Neural cell (in vitro differentiated cells): ENCODE measurements around the gene LRRC3. TPM values are rescaled to one million over a fixed set of nuclear protein-coding genes. Genes with fewer than 3 reads are reported as not detected.

ENCODE experiments used
- H2AFZ ChIP-seq: fragments of 200-600, 300-800 bp; sonication (generic), shearing (Covaris generic); 2 replicates; pipeline ENCODE4 v1.6.0; 2014; ENCODE audit warnings: low read depth, mild to moderate bottlenecking, antibody characterized with exemption, low read length, moderate library complexity
- H3F3A ChIP-seq: fragments of 200-600 bp; shearing (Covaris generic); 2 replicates; pipeline ENCODE4 v1.6.1; 2016; ENCODE audit warnings: mild to moderate bottlenecking, moderate library complexity, mixed read lengths, antibody characterized with exemption, low read length; ENCODE audit not compliant: insufficient read depth, poor library complexity, severe bottlenecking
- H3K27ac ChIP-seq: fragments of 200-600, 300-800 bp; sonication (generic), shearing (Covaris generic); 2 replicates; pipeline ENCODE4 v1.5.1; 2014; ENCODE audit warnings: mild to moderate bottlenecking, low read length, moderate library complexity
- H3K27me3 ChIP-seq: fragments of 300-800, 200-600 bp; sonication (generic), shearing (Covaris generic); 2 replicates; pipeline ENCODE4 v1.6.0; 2014; ENCODE audit warnings: mild to moderate bottlenecking, low read depth, low read length, moderate library complexity; ENCODE audit not compliant: insufficient read depth
- H3K36me3 ChIP-seq: fragments of 300-800, 200-600 bp; sonication (generic), shearing (Covaris generic); 2 replicates; pipeline ENCODE4 v1.5.1; 2014; ENCODE audit warnings: mild to moderate bottlenecking, antibody characterized with exemption, low read length, moderate library complexity; ENCODE audit not compliant: insufficient read depth
- H3K4me2 ChIP-seq: fragments of 300-800, 200-600 bp; sonication (generic), shearing (Covaris generic); 2 replicates; pipeline ENCODE4 v1.6.0; 2014; ENCODE audit warnings: mild to moderate bottlenecking, low read length
- H3K4me3 ChIP-seq: fragments of 300-800, 200-600 bp; sonication (generic), shearing (Covaris generic); 2 replicates; pipeline ENCODE4 v1.5.1; 2014; ENCODE audit warnings: mild to moderate bottlenecking, low read length, moderate library complexity
- H3K79me2 ChIP-seq: fragments of 200-600 bp; shearing (Covaris generic); replicated peaks from 2 replicates; pipeline ENCODE4 v1.6.0; 2014; ENCODE audit warnings: mild to moderate bottlenecking, low read length, moderate library complexity; ENCODE audit not compliant: insufficient read depth
- H3K9ac ChIP-seq: fragments of 300-800, 200-600 bp; sonication (generic), shearing (Covaris generic); 2 replicates; pipeline ENCODE4 v1.6.1; 2016; ENCODE audit warnings: mild to moderate bottlenecking, low read length, mixed read lengths
- H3K9me2 ChIP-seq: fragments of 200-600 bp; shearing (Covaris generic); 2 replicates; pipeline ENCODE4 v1.6.1; 2016; ENCODE audit warnings: mild to moderate bottlenecking, low read length, mixed read lengths; ENCODE audit not compliant: insufficient read depth
- H3K9me3 ChIP-seq: fragments of 200-600, 300-800 bp; sonication (generic), shearing (Covaris generic); 2 replicates; pipeline ENCODE4 v1.6.1; 2016; ENCODE audit warnings: mild to moderate bottlenecking, mixed run types, low read length, moderate library complexity, mixed read lengths
- H4K20me1 ChIP-seq: fragments of 200-600 bp; shearing (Covaris generic); 2 replicates; pipeline ENCODE4 v1.6.1; 2016; ENCODE audit warnings: mild to moderate bottlenecking, mixed run types; ENCODE audit not compliant: insufficient read depth
- CTCF ChIP-seq: fragments of 450-650 bp; IDR thresholded peaks from 2 replicates; pipeline ENCODE4 v1.5.1; 2014; ENCODE audit warnings: antibody characterized with exemption, mild to moderate bottlenecking, moderate library complexity; ENCODE audit not compliant: poor library complexity, severe bottlenecking
- EP300 ChIP-seq: fragments of 450-650 bp; conservative IDR thresholded peaks from 2 replicates; pipeline ENCODE4 v1.6.1; 2014; ENCODE audit warnings: antibody characterized with exemption, mild to moderate bottlenecking, moderate library complexity; ENCODE audit not compliant: poor library complexity, severe bottlenecking
- EZH2 ChIP-seq: fragments of 200-600, 300-800 bp; shearing (Covaris generic), sonication (generic); IDR thresholded peaks from 2 replicates; pipeline ENCODE4 v1.6.1; 2014; ENCODE audit warnings: antibody characterized with exemption, low read length, borderline replicate concordance, mild to moderate bottlenecking; ENCODE audit not compliant: insufficient read depth, poor library complexity, severe bottlenecking
- MXI1 ChIP-seq: fragments of 450-650 bp; conservative IDR thresholded peaks from 2 replicates; pipeline ENCODE4 v1.6.1; 2014; ENCODE audit warnings: antibody characterized with exemption, mild to moderate bottlenecking; ENCODE audit not compliant: poor library complexity, severe bottlenecking
- POLR2AphosphoS5 ChIP-seq: IDR thresholded peaks from 2 replicates; pipeline ENCODE4 v1.6.1; 2012
- RAD21 ChIP-seq: fragments of 450-650 bp; conservative IDR thresholded peaks from 2 replicates; pipeline ENCODE4 v1.6.1; 2014; ENCODE audit warnings: antibody characterized with exemption, mild to moderate bottlenecking, moderate library complexity
- REST ChIP-seq: IDR thresholded peaks from 2 replicates; pipeline ENCODE4 v1.6.1; 2012; ENCODE audit warnings: borderline replicate concordance
- SMC3 ChIP-seq: fragments of 450-650 bp; conservative IDR thresholded peaks from 2 replicates; pipeline ENCODE4 v1.6.1; 2014; ENCODE audit warnings: antibody characterized with exemption, mild to moderate bottlenecking, moderate library complexity; ENCODE audit not compliant: poor library complexity
- TAF1 ChIP-seq: IDR thresholded peaks from 2 replicates; pipeline ENCODE4 v1.6.1; 2012; ENCODE audit warnings: low read depth
- polyA plus RNA-seq: library from polyadenylated mRNA; depleted of rRNA; stranded (reverse); fragments of >200 nt; gene quantifications from 2 replicates; pipeline ENCODE4 v1.2.3, GENCODE V29; 2014

The LRRC3 gene
- polyA plus RNA-seq, 1 donor from 2014 or later = 3.8 TPM

DNA sequence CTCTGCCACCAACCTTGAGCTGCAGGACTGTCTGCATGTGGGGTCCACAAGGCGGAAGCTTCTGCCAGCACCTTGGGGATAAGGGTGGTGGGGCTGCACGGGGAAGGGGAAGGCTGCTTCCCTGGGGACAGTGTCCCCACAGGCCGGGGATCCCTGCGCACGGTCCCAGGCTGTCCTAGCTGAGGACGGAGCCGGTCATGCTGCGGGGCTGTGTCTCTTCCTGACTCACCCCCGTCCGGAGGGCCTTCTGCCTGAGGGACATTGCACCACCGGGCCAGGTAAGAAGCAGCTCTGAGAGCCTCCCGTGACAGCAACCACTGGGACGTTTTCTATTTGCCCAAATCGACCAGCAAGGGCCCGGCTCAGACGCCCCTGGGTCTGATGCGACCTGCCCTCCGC lies 54.8 kb downstream of the LRRC3 start:
- no peak overlapping the region for H3K27ac ChIP-seq
- no peak overlapping the region for H3K4me2 ChIP-seq
- TF ChIP-seq RAD21 (no peak), EP300 (no peak), SMC3 (no peak), POLR2AphosphoS5 (no peak), EZH2 (no peak), CTCF (no peak), TAF1 (no peak), REST (no peak), MXI1 (no peak)
- no peaks in the 10 kb centered on the region for H3F3A ChIP-seq
- no peaks in the 10 kb centered on the region for H3K9me2 ChIP-seq
- no peak overlapping the region for H3K9ac ChIP-seq
- H3K4me3 ChIP-seq = no peak overlapping the region
- no peak overlapping the region for H2AFZ ChIP-seq
- no peaks in the 10 kb centered on the region for H4K20me1 ChIP-seq
- H3K36me3 ChIP-seq = no peaks in the 10 kb centered on the region
- H3K9me3 ChIP-seq = no peaks in the 10 kb centered on the region
- no peaks in the 10 kb centered on the region for H3K27me3 ChIP-seq
- H3K79me2 ChIP-seq = no peaks in the 10 kb centered on the region

DNA sequence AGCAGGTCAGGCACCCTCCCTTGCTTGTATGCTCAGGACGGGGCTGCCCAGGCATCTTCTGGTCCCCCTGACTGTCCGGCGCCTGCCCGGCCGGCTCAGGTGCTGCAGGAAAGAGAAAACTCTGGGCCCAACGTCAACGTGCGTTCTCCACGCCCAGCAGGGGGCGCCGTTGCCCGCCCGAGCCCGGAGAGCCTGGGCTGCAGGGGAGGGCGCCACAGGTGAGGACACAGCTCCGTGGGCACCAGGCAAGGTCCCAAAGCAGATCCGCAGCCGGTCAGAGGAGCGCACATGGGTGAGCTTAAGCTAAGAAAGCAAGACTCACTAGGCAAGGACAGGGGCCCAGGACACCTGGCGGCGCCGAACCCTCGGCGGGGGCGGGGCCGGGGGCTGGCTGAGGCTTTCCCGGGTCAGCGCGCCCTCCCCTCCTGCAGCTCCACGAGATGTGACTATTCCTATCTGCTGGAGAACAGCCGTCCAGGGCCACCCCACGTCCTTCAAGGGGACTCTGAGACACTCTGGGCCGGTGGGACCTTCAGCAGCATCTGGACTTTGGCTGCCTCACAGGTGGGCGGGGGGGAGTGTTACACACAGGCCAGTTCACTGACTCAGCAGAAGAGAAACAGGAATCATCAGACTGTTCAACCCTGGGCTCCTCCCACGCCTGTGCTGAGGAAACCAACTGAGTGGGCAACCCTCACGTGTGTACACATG lies 55.4 kb downstream of the LRRC3 start:
- H3F3A ChIP-seq = no peaks in the 10 kb centered on the region
- no peak overlapping the region for H3K9ac ChIP-seq
- H3K27me3 ChIP-seq = no peaks in the 10 kb centered on the region
- no peaks in the 10 kb centered on the region for H3K9me3 ChIP-seq
- no peaks in the 10 kb centered on the region for H3K9me2 ChIP-seq
- H3K36me3 ChIP-seq = no peaks in the 10 kb centered on the region
- no peak for TF ChIP-seq MXI1
- TF ChIP-seq EP300 = no peak
- no peak for TF ChIP-seq EZH2
- TF ChIP-seq REST = no peak
- TF ChIP-seq RAD21 = peak; percentile 56
- no peak for TF ChIP-seq TAF1
- TF ChIP-seq POLR2AphosphoS5 = no peak
- TF ChIP-seq CTCF = peak; percentile 55
- TF ChIP-seq SMC3 = peak; percentile 62
- no peak overlapping the region for H3K4me3 ChIP-seq
- no peak overlapping the region for H2AFZ ChIP-seq
- no peak overlapping the region for H3K27ac ChIP-seq
- no peaks in the 10 kb centered on the region for H3K79me2 ChIP-seq
- H4K20me1 ChIP-seq = no peaks in the 10 kb centered on the region
- no peak overlapping the region for H3K4me2 ChIP-seq
